ENCODE measurements around the gene NPR1.

NPR1 gene

DNA sequence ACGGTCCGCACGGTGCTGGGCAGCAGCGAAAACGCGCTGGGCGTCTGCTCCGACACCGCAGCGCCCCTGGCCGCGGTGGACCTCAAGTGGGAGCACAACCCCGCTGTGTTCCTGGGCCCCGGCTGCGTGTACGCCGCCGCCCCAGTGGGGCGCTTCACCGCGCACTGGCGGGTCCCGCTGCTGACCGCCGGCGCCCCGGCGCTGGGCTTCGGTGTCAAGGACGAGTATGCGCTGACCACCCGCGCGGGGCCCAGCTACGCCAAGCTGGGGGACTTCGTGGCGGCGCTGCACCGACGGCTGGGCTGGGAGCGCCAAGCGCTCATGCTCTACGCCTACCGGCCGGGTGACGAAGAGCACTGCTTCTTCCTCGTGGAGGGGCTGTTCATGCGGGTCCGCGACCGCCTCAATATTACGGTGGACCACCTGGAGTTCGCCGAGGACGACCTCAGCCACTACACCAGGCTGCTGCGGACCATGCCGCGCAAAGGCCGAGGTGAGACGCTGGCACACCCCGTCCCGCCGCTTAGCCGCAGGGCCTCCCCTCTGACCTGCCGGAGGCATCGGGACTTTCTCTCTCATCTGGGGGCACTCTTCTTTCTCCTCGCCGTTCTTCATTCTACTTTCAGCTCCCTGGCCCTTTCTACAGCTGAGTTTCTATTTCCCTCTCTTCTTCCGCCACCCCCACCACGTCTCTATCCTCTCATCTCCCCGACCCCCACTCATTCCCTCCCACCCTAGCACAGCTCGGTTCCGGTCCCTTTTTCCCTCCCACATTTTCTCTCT lies 1.0 kb downstream of the NPR1 start:
- no peak for TF ChIP-seq CTCF (IDR thresholded peaks at IDR 0.05)
- H3K4me3 ChIP-seq = peak overlapping the region; percentile 88
- no peak for DNase-seq (ENCODE audit: low spot score)
- H3K27ac ChIP-seq = peak overlapping the region; percentile 74 to 81

DNA sequence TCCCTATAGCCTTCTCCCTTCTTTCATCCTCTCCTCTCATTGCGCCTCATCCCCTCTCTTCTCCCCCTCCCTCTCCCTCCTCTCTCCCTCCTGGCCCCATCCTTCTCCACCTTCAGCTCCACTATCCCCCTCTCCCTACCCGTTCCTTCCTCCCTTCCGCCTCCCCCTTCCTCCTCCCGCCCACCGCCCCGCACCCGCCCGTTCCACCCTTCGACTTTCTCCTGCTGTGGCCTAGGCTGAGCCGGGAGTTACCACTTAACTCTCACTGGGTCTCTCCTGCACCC lies 1.6 kb downstream of the NPR1 start:
- H3K27ac ChIP-seq = peak overlapping the region; percentile 74 to 81
- no peak for TF ChIP-seq CTCF (IDR thresholded peaks at IDR 0.05)
- DNase-seq (ENCODE audit: low spot score) = no peak
- H3K4me3 ChIP-seq = peak overlapping the region; percentile 88

GRCh38 chr1:153682730-153683129 lies 4.2 kb downstream of the NPR1 start:
- TF ChIP-seq CTCF (IDR thresholded peaks at IDR 0.05) = no peak
- no peak overlapping the region for H3K27ac ChIP-seq
- H3K4me3 ChIP-seq = no peak overlapping the region
- no peak for DNase-seq (ENCODE audit: low spot score)

DNA sequence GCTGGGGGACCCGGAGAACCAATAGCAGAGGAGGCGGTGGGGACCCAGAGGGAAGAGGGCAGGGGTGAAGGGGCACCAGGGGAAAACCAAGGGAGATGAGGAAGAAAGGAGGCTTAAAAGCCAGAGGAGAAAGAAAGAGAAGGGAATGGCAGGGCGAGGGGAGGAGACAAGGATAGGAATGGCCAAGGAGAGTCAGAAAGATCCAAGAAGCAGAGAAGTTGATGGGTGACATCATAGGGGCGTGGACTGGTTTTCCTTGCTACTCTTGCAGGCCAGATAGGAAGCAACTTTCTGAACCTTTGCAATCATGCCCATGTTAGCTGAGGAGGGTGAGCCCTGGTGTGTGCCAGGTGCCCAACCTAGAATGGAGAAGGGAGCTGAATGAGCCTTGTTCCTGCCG lies 5.4 kb downstream of the NPR1 start:
- Histone ChIP-seq H3K4me3 (no peak overlapping the region), H3K27ac (no peak overlapping the region)
- no peak for TF ChIP-seq CTCF (IDR thresholded peaks at IDR 0.05)
- no peak for DNase-seq (ENCODE audit: low spot score)

DNA sequence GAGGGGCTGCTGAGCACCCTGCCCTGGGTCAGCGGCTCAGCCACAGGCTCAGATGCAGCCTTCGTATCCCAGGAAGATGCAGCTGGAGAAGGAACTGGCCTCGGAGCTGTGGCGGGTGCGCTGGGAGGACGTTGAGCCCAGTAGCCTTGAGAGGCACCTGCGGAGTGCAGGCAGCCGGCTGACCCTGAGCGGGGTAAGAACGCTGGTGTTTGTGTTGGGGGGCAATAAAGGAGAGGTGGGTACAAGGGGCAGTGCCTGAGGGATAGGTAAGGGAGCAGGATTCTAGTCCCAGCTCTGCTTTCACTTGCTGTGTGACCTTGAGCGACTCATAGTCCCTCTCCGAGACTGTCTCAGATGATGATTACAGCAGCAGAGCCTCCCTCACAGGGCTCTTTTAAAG lies 6.4 kb downstream of the NPR1 start:
- no peak overlapping the region for H3K4me3 ChIP-seq
- TF ChIP-seq CTCF (IDR thresholded peaks at IDR 0.05) = no peak
- DNase-seq (ENCODE audit: low spot score) = no peak
- no peak overlapping the region for H3K27ac ChIP-seq

GRCh38 chr1:153685544-153686340 lies 7.3 kb downstream of the NPR1 start:
- TF ChIP-seq CTCF (IDR thresholded peaks at IDR 0.05) = no peak
- no peak for DNase-seq (ENCODE audit: low spot score)
- no peak overlapping the region for H3K27ac ChIP-seq
- no peak overlapping the region for H3K4me3 ChIP-seq
